GM20000 (cell line): ENCODE measurements around the gene TPP1.

Experiments used
- DNase-seq: peaks from one replicate; pipeline ENCODE4 v3.0.0; 2012; ENCODE audit warnings: low spot score
- CTCF ChIP-seq: IDR thresholded peaks from 2 replicates; pipeline ENCODE4 v1.5.1; 2012; ENCODE audit warnings: mild to moderate bottlenecking, control low read depth; ENCODE audit errors: extremely low read depth, missing control alignments

TPP1 gene

DNA sequence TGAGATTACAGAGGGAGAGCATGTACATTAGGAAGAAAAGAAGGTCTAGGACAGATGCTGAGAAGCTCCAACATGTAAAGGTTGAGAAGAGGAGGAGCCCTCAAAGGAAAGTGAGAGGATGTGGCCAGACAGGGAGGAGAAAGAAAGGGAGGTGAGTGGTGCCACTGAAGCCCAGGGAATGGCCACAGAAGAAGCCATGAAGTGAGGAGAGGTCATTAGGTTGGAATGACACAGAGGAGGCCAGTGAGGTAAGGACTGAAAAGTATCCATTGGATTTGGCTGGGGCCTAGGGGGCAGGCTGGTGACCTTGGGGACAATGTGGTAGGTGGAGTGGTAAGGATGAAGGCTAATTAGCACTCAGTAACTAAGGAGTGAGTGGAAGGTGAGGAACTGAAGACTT is 39.4 kb upstream of the TPP1 start:
- DNase-seq, result no peak
- no peak for TF ChIP-seq CTCF

DNA sequence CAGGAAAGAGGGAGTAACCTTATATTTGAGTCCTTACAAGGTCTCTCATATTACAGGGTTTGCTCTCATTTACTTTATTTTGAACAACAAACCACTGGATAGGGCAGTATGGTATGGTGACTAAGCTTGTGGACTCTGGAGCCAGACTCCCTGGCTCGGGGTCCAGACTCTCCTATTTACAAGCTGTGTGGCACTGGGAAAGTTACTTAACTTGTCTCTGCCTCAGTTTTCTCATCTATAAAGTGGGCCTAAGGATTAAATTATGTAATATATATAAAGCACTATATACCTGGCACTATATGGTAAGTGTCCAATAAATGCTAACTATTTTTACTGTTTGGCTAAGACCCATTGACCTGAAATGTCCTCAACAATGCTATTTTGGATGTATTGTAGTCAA is 38.1 kb upstream of the TPP1 start:
- TF ChIP-seq CTCF, result no peak
- no peak for DNase-seq

GRCh38 chr11:6656936-6657335 is 37.7 kb upstream of the TPP1 start:
- DNase-seq, result no peak
- no peak for TF ChIP-seq CTCF

DNA sequence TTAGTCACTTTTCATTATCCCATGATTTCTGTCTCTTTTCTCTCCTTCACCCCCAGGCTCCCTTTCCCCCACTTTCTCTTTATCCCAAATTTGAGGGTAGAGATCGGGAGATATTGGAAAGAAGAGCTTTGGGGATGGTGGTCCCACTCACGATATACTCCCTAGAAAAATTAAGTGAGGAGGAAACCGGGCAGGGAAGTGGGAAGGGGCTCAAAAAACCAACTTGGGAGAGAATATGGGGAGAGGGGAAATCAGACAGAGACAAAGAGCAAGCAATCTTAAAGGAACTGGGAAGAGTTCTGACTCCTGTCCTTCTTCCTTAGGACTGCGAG is 37.3 kb upstream of the TPP1 start:
- DNase-seq, result no peak
- TF ChIP-seq CTCF, result no peak

GRCh38 chr11:6655790-6656583 is 36.8 kb upstream of the TPP1 start, which contains the start of gene DCHS1:
TSS of gene DCHS1 (minus strand) at chr11:6655809. CDS start at chr11:6641613, 14,196 bp downstream.
- TF ChIP-seq CTCF, result no peak
- DNase-seq, result no peak

- no peak for TF ChIP-seq CTCF
- peak; percentile 67 for DNase-seq
Observed at GRCh38 chr11:6655020-6655789, 36.0 kb upstream of the TPP1 start.

GRCh38 chr11:6654281-6655019 is 35.2 kb upstream of the TPP1 start:
- DNase-seq, result no peak
- TF ChIP-seq CTCF, result no peak
